Fibroblast of the aortic adventitia (primary cell): ENCODE data around the gene CXCL17. TPM values are rescaled to one million over a fixed set of nuclear protein-coding genes. Genes with fewer than 3 reads are reported as not detected.

Experiments used
- DNase-seq: peaks from one replicate; pipeline ENCODE4 v3.0.0-alpha.2; 2010; ENCODE audit warnings: low read depth
- H3K4me3 ChIP-seq: 2 replicates; pipeline ENCODE4 v1.5.1; 2011; ENCODE audit warnings: low read depth, mild to moderate bottlenecking, control low read depth, low read length, moderate library complexity
- CTCF ChIP-seq: IDR thresholded peaks from 2 replicates; pipeline ENCODE4 v1.5.1; 2011; ENCODE audit warnings: mild to moderate bottlenecking, low read length, control low read depth, inconsistent platforms; ENCODE audit not compliant: insufficient read depth
- total RNA-seq: library from RNA; depleted of rRNA; stranded (reverse); fragments of >200 nt; gene quantifications from 2 replicates; pipeline ENCODE4 v1.2.3, GENCODE V29; 2012; ENCODE audit warnings: low replicate concordance

The CXCL17 gene
- total RNA-seq, 1 donor = not detected

- DNase-seq = no peak
- TF ChIP-seq CTCF = no peak
- no peak overlapping the region for H3K4me3 ChIP-seq
Measured at GRCh38 chr19:42410371-42410770, 32.4 kb downstream of the CXCL17 start.

GRCh38 chr19:42409477-42409876, 33.3 kb downstream of the CXCL17 start:
- peak; percentile 7 for DNase-seq
- no peak for TF ChIP-seq CTCF
- H3K4me3 ChIP-seq = no peak overlapping the region

GRCh38 chr19:42407816-42408175, 35.0 kb downstream of the CXCL17 start:
- DNase-seq = no peak
- no peak for TF ChIP-seq CTCF
- H3K4me3 ChIP-seq = no peak overlapping the region

- H3K4me3 ChIP-seq = no peak overlapping the region
- DNase-seq = no peak
- TF ChIP-seq CTCF = no peak
Measured at GRCh38 chr19:42407085-42407815, 35.5 kb downstream of the CXCL17 start.

GRCh38 chr19:42406111-42406510, 36.6 kb downstream of the CXCL17 start:
- no peak for TF ChIP-seq CTCF
- DNase-seq = no peak

GRCh38 chr19:42403586-42403985, 39.2 kb downstream of the CXCL17 start:
- no peak for DNase-seq
- TF ChIP-seq CTCF = no peak
- no peak overlapping the region for H3K4me3 ChIP-seq

More at GRCh38 chr19:42406111-42406510, 36.6 kb downstream of the CXCL17 start:
- no peak overlapping the region for H3K4me3 ChIP-seq
